ENCODE results near the gene AHNAK.
A peak's percentile ranks its signal among the peaks of the same experiment; 100 is the strongest.

The AHNAK gene

GRCh38 chr11:62433141-62433903 lies 113.3 kb downstream of the AHNAK start (continued):
- peak; percentile 70 for TF ChIP-seq GLIS1 (tag by site-specific recombination; IDR thresholded peaks at IDR 0.05)

- CTCF ChIA-PET, result interaction anchor here (1.4 kb wide), 1 partner anchor 9 kb away, joined by 7 read pairs; no protein-coding TSS in a partner anchor
- Histone ChIP-seq H3K27ac (ENCODE audit: extremely low read depth, low read depth, low read length) (no peak overlapping the region), H3K4me3 (ENCODE audit: low read depth, low read length) (no peak overlapping the region), H3K36me3 (ENCODE audit: control insufficient read depth in 2 of 2, insufficient read depth in 1 of 2, low read length in 2 of 2) (no peaks in the 10 kb centered on the region), H3K9me3 (ENCODE audit: control insufficient read depth, insufficient read depth, low read depth, low read length) (no peaks in the 10 kb centered on the region), H3K4me1 (ENCODE audit: control insufficient read depth, insufficient read depth, low read length) (no peaks in the 10 kb centered on the region)
- POLR2A ChIA-PET, result interaction anchor here (0.6 kb wide), 1 partner anchor 40 kb away, joined by 6 read pairs; no protein-coding TSS in a partner anchor
- TF ChIP-seq GLIS2 (tag by site-specific recombination; IDR thresholded peaks at IDR 0.05) (no peak), ZBTB21 (tag by site-specific recombination; IDR thresholded peaks at IDR 0.05) (no peak), ZSCAN4 (tag by site-specific recombination; IDR thresholded peaks at IDR 0.05) (no peak), ZNF677 (tag by site-specific recombination; IDR thresholded peaks at IDR 0.05) (no peak), ZNF324 (tag by site-specific recombination; IDR thresholded peaks at IDR 0.05) (no peak), ZNF561 (tag by site-specific recombination; IDR thresholded peaks at IDR 0.05; ENCODE audit: borderline replicate concordance) (no peak), ZNF133 (tag by site-specific recombination; IDR thresholded peaks at IDR 0.05) (no peak), ZNF423 (tag by site-specific recombination; IDR thresholded peaks at IDR 0.05) (no peak), PRDM1 (tag by site-specific recombination; IDR thresholded peaks at IDR 0.05) (no peak), KLF9 (tag by site-specific recombination; IDR thresholded peaks at IDR 0.05; ENCODE audit: low read depth) (no peak), ZNF623 (tag by site-specific recombination; IDR thresholded peaks at IDR 0.05) (no peak), TSHZ1 (tag by site-specific recombination; IDR thresholded peaks at IDR 0.05; ENCODE audit: borderline replicate concordance) (no peak), ZSCAN30 (tag by site-specific recombination; IDR thresholded peaks at IDR 0.05) (no peak), ZNF155 (tag by site-specific recombination; IDR thresholded peaks at IDR 0.05) (no peak)
These were observed 113.9 kb downstream of the AHNAK start for GRCh38 chr11:62432695-62433094.

GRCh38 chr11:62431171-62431901 lies 115.3 kb downstream of the AHNAK start:
- H3K4me1 ChIP-seq (ENCODE audit: control insufficient read depth, insufficient read depth, low read length), result no peaks in the 10 kb centered on the region; the same call in 1 of the 2 replicates
- POLR2A ChIA-PET, result no interaction called here
- no peak overlapping the region for H3K4me3 ChIP-seq (ENCODE audit: low read depth, low read length)
- no peaks in the 10 kb centered on the region for H3K36me3 ChIP-seq (ENCODE audit: control insufficient read depth in 2 of 2, insufficient read depth in 1 of 2, low read length in 2 of 2)
- CTCF ChIA-PET, result no interaction called here
- H3K9me3 ChIP-seq (ENCODE audit: control insufficient read depth, insufficient read depth, low read depth, low read length), result no peaks in the 10 kb centered on the region
- H3K27ac ChIP-seq (ENCODE audit: extremely low read depth, low read depth, low read length), result no peak overlapping the region
- no peak for TF ChIP-seq TSHZ1 (tag by site-specific recombination; IDR thresholded peaks at IDR 0.05; ENCODE audit: borderline replicate concordance)
- TF ChIP-seq REST (tag by site-specific recombination; IDR thresholded peaks at IDR 0.05), result no peak
- no peak for TF ChIP-seq ZNF792 (tag by site-specific recombination; IDR thresholded peaks at IDR 0.05)
- TF ChIP-seq BCL11A (tag by site-specific recombination; IDR thresholded peaks at IDR 0.05; ENCODE audit: low read depth), result no peak
- no peak for TF ChIP-seq ZNF501 (tag by site-specific recombination; IDR thresholded peaks at IDR 0.05)
- no peak for TF ChIP-seq ZNF660 (tag by site-specific recombination; IDR thresholded peaks at IDR 0.05)

Data from HEK293 (cell line).